WI38 (cell line): ENCODE data around the gene USP49.

ENCODE experiments used
- H3K4me3 ChIP-seq: 2 replicates; pipeline ENCODE4 v1.5.1; 2011; ENCODE audit warnings: low read depth, mild to moderate bottlenecking, control low read depth, low read length
- CTCF ChIP-seq: IDR thresholded peaks from 2 replicates; pipeline ENCODE4 v1.5.1; 2012; ENCODE audit warnings: low read depth, mild to moderate bottlenecking, control low read depth, low read length

USP49 gene

GRCh38 chr6:41785689-41786450 is 109.3 kb downstream of the USP49 start:
- peak overlapping the region; percentile 100 for H3K4me3 ChIP-seq
- TF ChIP-seq CTCF, result no peak

GRCh38 chr6:41785254-41785653 is 109.9 kb downstream of the USP49 start:
- no peak overlapping the region for H3K4me3 ChIP-seq
- TF ChIP-seq CTCF, result no peak

- TF ChIP-seq CTCF, result no peak
- H3K4me3 ChIP-seq, result no peak overlapping the region
Observed at GRCh38 chr6:41784581-41785171, 110.5 kb downstream of the USP49 start.

GRCh38 chr6:41783106-41783780 is 111.9 kb downstream of the USP49 start:
- no peak for TF ChIP-seq CTCF

GRCh38 chr6:41781366-41781730 is 113.8 kb downstream of the USP49 start:
- TF ChIP-seq CTCF, result no peak
- peak overlapping the region; percentile 76 for H3K4me3 ChIP-seq

More at GRCh38 chr6:41783106-41783780, 111.9 kb downstream of the USP49 start:
- H3K4me3 ChIP-seq, result no peak overlapping the region

- TF ChIP-seq CTCF, result no peak
Observed at GRCh38 chr6:41780551-41781365, 114.4 kb downstream of the USP49 start, which contains the start of gene PRICKLE4. Gene PRICKLE4, plus strand, starts transcription at chr6:41780782. Its CDS starts 2,692 bp downstream, at chr6:41783474.

More at GRCh38 chr6:41780551-41781365, 114.4 kb downstream of the USP49 start, which contains the start of gene PRICKLE4:
- H3K4me3 ChIP-seq, result peak within 1 kb of the TSS; percentile 76
